Pons (tissue), 1 donor: ENCODE data around the gene MYO1A.
"Not testable (repeated sequence)": the region's sequence is repeated elsewhere in the genome, so short reads cannot be mapped to it uniquely, and the experiment has no call there.

Experiments
- DNase-seq: peaks from one replicate; pipeline ENCODE4 v3.0.0-alpha.2; 2016; ENCODE audit warnings: low spot score

MYO1A gene

GRCh38 chr12:57046947-57047890 lies 2.7 kb downstream of the MYO1A start:
- peak; percentile 56 for DNase-seq

GRCh38 chr12:57046086-57046791 lies 3.7 kb downstream of the MYO1A start:
- DNase-seq, result peak; percentile 53

GRCh38 chr12:57044889-57045288 lies 5.0 kb downstream of the MYO1A start:
- no peak for DNase-seq

DNA sequence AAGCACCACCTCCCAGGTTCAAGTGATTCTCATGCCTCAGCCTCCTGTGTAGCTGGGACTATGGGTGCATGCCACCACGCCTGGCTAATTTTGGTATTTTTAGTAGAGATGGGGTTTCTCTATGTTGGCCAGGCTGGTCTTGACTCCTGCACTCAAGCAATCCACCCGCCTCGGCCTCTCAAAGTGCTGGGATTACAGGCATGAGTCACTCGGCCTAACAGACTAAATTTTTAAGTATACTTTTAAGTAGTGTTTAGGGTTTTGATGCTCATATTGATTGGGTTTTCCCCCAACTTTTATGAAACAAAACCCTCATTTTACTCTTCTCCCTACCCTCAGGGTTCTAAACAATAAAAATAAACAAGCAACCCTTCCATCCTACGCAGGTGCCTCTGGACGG lies 5.5 kb downstream of the MYO1A start:
- no peak for DNase-seq

DNA sequence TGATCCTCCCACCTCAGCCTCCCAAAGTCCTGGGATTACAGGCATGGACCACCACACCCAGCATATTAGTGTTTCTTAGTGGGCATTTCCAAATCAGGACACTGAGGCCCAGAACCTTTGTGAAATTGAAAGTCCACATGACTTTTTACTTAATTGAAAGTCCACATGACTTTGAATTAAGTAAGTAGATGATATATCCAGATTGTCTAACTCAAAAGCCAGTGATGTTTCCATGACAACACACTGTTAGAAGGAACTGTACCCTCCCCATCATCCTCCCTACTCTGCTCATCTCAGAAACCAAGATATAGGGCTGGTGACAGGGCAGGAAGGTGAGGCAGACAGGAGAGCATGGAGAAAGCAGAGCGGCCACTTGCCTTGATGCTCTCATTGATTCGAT lies 7.2 kb downstream of the MYO1A start:
- DNase-seq, result no peak

- no peak for DNase-seq
Measured at GRCh38 chr12:57040750-57041149, 9.2 kb downstream of the MYO1A start.

DNA sequence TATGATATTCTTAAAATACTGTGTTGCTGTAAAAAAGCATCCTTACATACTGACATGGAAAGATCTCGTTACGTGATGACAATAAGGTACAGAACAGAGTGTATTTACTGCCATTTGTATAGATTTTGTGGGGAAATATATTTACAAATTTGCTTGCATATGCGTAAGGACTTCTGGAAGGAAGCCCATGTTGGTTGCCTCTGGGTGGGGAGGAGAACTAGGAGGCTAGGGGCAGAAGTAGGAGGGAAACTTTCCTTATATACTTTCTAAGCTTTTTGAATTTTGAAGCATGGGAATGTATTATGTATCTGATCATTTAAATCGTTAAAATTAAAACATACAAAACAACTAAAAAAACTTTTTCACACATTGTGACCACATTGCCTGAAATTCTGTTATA lies 9.7 kb downstream of the MYO1A start:
- no peak for DNase-seq

DNA sequence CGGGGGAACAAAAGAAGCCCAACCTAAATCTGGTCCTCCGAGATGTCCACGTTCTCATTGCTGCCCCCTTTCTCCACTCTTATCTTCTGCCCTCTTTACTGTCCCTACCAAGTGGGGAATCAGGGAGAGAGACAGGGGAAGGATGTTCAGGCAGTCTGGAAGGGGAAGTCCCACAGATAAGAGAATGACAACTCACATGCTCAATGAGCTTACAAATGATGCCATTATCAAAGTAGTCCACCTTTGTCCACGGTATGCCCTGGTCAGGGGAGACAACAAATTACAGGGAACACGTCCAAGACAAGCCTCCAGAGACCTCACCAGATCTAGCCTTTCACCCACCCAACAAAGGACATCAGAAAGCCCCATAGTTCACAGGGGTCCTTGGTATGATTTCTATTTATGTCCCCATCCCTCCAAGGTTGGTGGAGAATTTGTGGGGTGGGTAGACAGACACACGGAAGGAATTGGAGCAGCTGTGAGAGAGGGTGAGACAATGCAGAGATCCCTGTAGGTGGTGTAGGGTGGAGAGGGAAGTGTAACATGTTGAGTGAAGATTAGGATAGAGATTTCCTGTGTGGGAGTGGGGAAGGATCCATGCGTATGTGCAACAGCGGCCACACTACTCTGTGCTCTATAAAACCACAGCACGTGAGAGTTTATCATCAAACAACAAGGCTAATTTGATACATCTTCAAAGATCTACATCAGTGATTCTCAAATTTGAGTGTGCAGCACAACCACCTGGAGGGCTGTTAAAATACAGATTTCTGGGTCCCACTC lies 10.7 kb downstream of the MYO1A start:
- DNase-seq, result no peak

GRCh38 chr12:57037264-57037663 lies 12.7 kb downstream of the MYO1A start:
- no peak for DNase-seq

- DNase-seq, result no peak
Measured at GRCh38 chr12:57033431-57033830, 16.5 kb downstream of the MYO1A start.

DNA sequence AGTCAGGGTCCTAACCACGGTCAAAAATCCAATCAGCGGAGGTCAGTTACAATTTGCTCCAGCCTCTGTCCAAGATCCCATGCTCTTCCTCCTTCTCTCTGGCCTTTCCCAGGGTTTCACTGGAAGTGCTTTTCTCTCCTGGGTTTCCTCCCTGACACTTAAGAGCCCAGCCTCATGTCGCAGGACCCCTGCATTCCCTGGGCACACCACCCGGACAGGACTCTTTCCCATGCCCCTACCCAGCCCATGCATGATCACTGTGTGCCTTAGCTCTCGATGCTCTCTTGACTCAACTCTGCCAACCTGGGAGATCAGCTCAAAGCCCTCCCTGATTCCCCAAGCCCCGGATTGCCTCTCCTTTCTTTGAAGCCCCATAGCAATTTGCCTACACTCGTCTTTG lies 18.1 kb downstream of the MYO1A start:
- DNase-seq, result no peak

DNA sequence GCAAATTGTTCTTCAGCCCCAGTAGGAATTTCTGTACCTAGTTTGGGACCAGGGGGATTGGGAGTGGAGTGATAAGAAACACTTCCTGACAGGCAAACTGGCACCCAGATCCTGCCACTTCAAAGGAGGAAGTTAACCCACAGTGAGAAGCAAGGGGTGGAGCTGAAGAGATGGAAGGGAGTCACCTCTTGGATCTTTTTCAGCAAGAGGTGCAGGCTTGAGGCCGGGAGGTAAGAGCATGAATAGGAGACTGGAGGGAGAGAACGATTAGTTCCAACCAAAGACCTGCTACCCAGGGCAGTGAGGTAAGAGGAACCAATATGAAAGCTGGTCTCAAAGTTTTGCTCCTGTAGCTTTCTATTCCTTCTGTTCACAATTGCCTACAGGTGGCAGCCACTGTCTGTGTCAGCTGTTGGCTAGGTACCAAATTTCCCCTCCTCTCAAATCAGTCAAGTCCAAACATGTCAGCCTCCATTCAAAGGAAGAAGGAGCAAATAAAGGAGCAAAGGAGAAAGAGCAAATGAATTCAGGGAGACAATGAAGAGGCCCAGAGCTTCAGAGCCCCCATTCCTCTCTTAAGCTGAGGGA lies 18.7 kb downstream of the MYO1A start:
- DNase-seq, result peak; percentile 20

DNA sequence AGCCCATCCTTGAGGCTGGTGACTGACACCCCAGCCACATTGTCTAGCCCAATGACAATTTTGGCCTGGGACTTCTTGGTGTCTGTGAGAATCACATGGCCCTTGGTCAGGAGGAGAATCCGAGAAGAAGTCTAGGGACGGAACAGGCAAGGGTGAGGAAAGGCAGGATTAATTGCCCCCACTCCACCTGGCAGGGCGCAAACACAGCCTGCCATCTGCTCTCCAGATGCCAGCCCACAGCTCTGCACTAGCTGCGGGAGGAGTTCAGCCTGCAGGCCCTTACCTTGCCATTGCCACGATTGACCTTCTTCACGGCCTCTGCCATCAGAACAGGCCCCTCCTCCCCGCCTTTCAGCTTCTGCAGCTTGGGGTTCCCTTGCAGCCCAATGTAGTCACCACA lies 20.5 kb downstream of the MYO1A start:
- DNase-seq, result no peak

GRCh38 chr12:57027805-57028153 lies 22.1 kb downstream of the MYO1A start:
- DNase-seq, result no peak

DNA sequence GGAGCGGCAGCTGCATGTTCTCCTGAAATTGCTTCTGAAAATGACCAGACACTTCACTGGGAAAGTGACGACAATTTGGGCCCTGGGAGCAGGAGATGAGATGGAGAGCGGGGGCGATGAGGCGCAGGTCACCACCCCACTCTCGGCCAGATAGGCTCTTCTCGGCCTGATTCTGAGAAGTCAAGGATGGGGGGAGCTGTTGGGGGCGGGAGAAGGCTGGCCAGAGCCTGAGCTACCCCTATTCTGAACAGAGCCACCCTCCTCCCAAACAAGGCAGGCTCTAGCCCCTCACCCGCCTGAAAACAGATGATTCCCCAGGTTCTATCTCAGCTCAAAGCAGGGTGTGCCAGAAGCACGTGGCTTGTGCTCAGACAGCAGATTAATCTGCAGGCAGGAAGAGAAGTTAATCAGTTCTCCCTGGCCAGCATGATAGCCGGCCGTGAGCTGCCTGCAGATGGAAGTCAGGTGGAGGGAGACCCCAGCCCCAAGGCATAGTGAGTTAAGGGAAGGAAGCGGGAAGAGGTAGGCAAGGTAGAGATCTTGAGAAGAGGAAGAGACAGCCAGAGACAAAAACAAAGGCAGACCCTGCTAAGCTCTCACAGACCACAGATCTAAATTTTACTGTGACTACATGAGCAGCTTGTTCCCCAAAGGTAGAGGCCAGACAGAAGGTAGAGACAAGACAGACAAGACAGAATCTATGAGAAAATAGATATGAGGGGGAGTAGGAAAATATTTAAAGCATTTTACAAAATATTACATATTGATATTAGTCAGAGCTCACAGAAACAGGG lies 22.7 kb downstream of the MYO1A start:
- DNase-seq, result no peak

GRCh38 chr12:57025196-57025595 lies 24.7 kb downstream of the MYO1A start:
- DNase-seq, result no peak

DNA sequence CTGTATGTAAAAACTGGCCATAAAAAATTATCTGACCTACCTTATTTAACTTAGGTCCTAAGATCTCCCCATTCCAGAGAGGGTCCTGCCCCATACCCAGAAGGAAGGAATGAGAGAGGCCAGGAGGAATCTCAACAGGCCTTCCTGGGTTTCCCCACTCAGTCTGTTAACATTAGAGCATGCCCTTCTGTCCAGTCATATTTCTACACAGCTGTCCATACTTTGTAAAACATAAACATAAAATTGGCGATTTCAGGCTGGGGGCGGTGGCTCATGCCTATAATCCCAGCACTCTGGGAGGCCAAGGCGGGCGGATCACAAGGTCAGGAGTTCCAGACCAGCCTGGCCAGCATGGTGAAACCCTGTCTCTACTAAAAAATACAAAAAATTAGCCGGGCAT lies 27.6 kb downstream of the MYO1A start:
- not testable (repeated sequence) for DNase-seq

DNA sequence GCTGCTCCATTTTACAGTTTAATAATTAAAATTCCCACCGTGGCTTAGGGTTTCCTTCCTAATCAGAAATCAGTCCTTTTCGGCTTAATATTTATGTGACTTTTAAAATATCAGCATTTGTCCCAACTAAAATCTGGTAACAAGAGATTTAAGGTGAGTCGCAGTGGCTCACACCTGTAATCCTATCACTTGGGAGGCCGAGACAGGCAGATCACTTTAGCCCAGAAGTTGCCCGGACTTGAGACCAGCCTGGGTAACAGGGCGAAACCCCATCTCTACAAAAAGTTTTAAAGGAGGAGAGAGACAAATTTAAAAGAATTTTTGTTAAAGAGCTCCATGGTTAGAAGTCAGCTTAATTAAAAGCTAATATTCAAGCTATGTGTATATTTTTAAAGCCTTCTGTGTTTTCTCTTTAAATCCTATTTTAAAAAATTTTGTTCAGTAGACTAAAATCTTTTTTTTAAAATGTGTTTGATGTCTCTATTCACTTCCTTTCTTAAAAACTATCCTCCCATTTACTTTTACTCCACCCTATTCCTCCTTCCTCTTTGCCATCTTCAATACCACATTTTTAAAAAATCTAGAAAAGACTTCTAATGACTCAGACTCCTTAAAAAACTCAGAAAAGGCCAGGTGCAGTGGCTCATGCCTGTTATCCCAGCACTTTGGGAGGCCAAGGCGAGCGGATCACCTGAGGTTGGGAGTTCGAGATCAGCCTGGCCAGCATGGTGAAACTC lies 29.8 kb downstream of the MYO1A start:
- DNase-seq, result no peak

GRCh38 chr12:57018906-57019305 lies 31.0 kb downstream of the MYO1A start:
- DNase-seq, result no peak

DNA sequence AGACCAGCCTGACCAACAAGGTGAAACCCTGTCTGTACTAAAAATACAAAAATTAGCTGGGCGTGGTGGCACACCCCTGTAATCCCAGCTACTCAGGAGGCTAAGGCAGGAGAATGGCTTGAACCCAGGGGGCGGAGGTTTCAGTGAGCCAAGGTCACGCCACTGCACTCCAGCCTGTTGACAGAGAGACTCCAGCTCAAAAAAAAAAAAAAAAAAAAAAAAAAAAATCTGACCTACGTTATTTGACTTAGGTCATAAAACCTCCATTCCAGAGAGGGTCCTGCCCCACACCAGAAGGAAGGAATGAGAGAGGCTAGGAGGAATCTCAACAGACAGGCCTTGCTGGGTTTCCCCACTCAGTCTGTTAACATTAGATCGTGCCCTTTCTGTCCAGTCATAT lies 31.6 kb downstream of the MYO1A start:
- DNase-seq, result not testable (repeated sequence)

- DNase-seq, result no peak
Measured at GRCh38 chr12:57016348-57016747, 33.6 kb downstream of the MYO1A start, which contains the start of gene TAC3. Gene TAC3, minus strand, starts transcription at chr12:57016529. Its CDS starts 732 bp downstream, at chr12:57015797.
